ENCODE results near the gene HOTAIR.

HOTAIR gene

GRCh38 chr12:53961025-53961761 lies 13.6 kb downstream of the HOTAIR start:
- no peak for DNase-seq (ENCODE audit: low read depth, low spot score)

DNA sequence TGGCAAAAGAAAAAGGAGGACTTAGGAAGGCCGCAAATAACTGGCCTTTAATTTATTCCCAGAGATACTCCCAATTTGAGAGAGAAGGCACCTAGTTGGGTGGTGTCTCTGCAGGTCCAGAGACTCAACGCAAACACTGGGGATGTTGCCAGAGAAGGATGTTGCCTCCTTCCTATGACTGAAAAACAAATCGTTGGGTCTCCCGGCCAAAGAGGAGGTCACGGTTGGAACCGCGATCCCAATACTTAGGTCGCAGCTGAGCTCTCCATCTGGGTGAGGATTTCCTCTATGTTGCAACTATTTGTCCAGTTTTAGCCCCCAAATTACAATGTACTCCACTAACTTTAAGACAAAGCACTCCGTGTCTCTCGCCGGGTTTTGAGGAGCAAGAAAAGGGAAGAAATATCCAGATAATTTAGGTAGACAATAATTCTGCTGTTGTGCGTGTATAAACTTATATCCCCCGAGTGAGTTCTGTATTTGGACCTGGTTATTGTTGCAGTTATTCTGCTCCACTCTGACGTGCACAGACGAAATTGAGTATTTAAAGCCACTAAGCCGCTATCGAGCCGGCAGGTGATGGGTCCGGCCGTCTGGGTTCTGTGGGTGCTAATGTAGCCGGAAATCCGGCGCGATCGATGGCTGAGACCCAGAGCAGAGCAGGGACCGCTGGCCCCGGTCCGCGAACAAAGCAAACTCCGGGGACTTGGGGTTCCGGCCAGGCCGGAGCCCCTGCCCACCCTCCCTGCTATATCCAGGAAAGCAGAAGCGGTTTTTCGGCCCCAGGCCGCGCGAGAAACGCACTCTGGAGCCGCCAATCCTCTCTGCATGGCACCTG lies 14.3 kb downstream of the HOTAIR start:
- DNase-seq (ENCODE audit: low read depth, low spot score), result no peak

GRCh38 chr12:53959314-53959713 lies 15.4 kb downstream of the HOTAIR start:
- DNase-seq (ENCODE audit: low read depth, low spot score), result no peak

- no peak for DNase-seq (ENCODE audit: low read depth, low spot score)
These were observed 16.6 kb downstream of the HOTAIR start for GRCh38 chr12:53958128-53958527.

- no peak for DNase-seq (ENCODE audit: low read depth, low spot score)
These were observed 17.7 kb downstream of the HOTAIR start for GRCh38 chr12:53956914-53957536.

- no peak for DNase-seq (ENCODE audit: low read depth, low spot score)
These were observed 18.4 kb downstream of the HOTAIR start for GRCh38 chr12:53956251-53956887.

GRCh38 chr12:53955776-53956250 lies 18.9 kb downstream of the HOTAIR start:
- no peak for DNase-seq (ENCODE audit: low read depth, low spot score)

DNA sequence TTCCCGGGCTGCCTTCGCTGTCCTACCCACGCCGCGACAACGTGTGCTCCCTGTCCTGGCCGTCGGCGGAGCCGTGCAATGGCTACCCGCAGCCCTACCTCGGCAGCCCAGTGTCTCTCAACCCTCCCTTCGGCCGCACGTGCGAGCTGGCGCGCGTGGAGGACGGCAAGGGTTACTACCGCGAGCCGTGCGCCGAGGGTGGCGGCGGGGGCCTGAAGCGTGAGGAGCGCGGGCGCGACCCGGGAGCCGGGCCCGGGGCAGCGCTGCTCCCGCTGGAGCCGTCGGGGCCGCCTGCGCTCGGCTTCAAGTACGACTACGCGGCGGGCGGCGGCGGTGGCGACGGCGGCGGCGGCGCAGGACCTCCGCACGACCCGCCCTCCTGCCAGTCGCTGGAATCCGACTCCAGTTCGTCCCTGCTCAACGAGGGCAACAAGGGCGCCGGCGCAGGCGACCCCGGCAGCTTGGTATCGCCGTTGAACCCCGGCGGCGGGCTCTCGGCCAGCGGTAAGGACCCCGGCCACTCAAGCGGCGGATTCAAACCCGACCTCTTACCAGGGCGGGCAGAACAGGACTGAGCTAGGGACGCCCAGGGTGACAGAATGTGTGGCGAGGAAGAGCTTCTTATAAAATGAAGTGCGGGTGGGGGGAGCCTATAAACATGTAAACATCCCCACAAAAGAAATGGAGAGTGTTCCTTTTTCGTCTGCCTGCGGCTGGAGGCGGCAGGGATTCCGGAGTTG lies 19.5 kb downstream of the HOTAIR start:
- DNase-seq (ENCODE audit: low read depth, low spot score), result no peak

- no peak for DNase-seq (ENCODE audit: low read depth, low spot score)
These were observed 20.1 kb downstream of the HOTAIR start, which contains the start of gene HOXC12 for GRCh38 chr12:53954694-53955035. Gene HOXC12 (plus strand): TSS chr12:53954903. CDS start chr12:53954930, 27 bp downstream.

DNA sequence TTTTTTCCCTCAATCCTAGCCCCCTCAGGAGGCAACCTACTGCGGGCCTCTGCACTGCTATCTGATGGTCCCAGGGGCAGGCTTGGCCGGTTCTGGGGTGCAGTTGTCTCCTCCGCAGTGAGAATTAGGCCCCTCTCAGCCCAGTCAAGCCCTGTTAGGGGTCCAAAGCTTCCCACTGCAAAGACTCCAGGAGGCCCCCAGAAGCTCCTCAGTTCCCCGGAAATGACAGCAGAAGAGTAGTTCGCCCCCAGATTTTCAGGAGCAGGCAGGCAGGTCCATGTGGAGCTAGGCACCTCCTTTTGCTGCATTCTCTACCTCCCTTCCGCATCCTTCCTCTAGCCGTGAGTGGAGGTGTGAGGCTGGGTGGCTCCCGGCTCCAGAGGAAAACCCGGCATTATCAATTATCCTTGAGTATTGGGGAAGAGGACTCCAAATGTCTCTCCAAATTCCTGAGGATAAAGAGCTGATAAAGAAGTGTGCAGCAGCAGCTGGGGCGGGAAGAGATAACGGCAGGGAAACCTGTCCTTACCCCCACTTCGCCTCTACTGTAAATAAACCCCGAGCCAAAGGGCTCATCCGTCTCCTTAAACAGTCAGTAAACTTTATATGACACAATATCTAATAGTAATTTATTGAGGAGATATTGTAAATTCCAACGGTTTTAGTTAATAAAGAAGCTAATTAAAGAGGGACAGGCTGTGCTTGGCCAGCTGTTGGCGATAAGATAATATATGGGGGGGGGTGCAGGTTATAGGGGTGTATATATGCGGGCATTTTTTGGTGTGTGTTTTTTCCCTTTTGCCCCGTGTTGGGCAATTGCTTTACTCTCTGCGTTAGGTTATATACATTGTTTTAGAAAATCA lies 20.7 kb downstream of the HOTAIR start:
- DNase-seq (ENCODE audit: low read depth, low spot score), result no peak

GRCh38 chr12:53952871-53953734 lies 21.7 kb downstream of the HOTAIR start:
- no peak for DNase-seq (ENCODE audit: low read depth, low spot score)

DNA sequence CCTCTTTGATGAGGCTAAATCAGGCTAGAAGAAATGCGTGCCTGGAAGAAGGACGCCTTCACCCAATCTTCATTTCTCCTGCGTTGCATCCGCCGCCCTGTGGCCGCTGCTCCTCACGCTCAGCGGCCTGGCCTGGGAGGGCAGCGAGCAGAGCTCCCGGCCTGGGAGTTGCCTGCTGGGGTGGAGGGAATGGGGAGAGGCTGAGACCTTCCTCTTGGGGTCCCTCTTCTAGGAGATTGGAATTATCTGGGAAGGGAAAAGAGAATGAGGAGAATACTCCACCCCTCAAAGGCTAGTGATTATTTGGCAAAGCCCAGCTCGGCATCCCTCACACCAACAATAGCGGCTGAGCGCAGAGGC lies 22.4 kb downstream of the HOTAIR start:
- DNase-seq (ENCODE audit: low read depth, low spot score), result no peak

DNA sequence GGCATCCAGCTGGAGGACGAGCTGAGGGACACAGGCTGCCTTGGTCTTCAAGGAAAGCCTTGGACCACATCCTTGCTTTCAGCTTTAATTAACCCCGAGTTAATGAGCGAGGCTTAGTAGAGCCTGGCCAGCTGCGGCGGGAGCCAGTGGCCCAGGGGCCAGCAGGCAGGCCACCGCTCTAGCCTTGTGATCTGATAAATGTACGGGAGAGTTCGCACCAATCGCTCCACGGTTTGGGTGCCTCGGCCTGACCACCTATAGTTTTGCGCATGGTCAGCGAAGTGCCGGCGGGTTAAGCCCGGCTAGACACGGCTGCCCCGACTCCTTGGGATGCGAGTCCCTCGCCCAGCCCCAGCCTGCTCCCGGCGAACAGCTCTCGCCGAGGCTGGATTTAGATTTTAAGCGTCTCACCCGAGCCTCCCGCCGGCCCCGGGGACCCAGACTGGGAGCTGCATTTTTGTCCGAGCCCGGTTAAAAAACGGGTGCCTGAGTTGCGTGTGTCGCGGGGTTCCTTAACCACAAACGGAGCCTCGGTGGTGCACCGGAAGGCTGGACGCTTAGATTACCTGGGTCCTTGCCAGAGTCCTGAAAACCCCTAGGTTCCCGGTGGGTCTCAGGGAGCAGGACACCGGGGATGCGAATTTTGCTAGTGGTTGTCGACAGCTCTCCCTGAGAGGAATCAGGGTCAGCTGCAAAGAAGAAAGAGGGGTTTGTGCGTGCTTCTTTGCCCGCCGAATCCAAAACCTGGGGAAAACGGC lies 23.0 kb downstream of the HOTAIR start:
- no peak for DNase-seq (ENCODE audit: low read depth, low spot score)

GRCh38 chr12:53950789-53951576 lies 23.8 kb downstream of the HOTAIR start:
- no peak for DNase-seq (ENCODE audit: low read depth, low spot score)

DNA sequence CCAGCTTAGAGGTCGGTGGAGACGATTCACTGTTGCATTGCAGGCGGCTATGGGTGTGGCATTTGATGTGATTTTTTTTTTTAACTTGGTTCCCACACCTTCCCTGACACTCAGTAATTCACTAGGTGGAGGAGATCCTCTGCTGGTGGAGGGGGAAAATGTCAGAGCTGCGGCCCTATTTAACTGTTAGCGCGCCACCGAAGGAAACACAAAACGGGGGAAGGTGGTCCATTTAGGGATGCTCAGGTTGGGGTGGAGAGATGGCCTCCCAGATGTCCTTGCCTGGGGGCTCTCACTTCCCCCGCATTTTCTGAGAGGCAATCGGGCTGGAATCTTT lies 24.3 kb downstream of the HOTAIR start:
- DNase-seq (ENCODE audit: low read depth, low spot score), result no peak

GRCh38 chr12:53949631-53950436 lies 24.9 kb downstream of the HOTAIR start:
- DNase-seq (ENCODE audit: low read depth, low spot score), result no peak

Measured in astrocyte of the hippocampus (primary cell).